SIG-M5 (cell line): ENCODE measurements around the gene ERRFI1.
"Not testable (repeated sequence)": the region's sequence is repeated elsewhere in the genome, so short reads cannot be mapped to it uniquely, and the experiment has no call there.

ENCODE experiments used
- DNase-seq: peaks from one replicate; lab custom pipeline; 2025; lab: John Stamatoyannopoulos, UW

ERRFI1 gene, protein sequence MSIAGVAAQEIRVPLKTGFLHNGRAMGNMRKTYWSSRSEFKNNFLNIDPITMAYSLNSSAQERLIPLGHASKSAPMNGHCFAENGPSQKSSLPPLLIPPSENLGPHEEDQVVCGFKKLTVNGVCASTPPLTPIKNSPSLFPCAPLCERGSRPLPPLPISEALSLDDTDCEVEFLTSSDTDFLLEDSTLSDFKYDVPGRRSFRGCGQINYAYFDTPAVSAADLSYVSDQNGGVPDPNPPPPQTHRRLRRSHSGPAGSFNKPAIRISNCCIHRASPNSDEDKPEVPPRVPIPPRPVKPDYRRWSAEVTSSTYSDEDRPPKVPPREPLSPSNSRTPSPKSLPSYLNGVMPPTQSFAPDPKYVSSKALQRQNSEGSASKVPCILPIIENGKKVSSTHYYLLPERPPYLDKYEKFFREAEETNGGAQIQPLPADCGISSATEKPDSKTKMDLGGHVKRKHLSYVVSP

DNA sequence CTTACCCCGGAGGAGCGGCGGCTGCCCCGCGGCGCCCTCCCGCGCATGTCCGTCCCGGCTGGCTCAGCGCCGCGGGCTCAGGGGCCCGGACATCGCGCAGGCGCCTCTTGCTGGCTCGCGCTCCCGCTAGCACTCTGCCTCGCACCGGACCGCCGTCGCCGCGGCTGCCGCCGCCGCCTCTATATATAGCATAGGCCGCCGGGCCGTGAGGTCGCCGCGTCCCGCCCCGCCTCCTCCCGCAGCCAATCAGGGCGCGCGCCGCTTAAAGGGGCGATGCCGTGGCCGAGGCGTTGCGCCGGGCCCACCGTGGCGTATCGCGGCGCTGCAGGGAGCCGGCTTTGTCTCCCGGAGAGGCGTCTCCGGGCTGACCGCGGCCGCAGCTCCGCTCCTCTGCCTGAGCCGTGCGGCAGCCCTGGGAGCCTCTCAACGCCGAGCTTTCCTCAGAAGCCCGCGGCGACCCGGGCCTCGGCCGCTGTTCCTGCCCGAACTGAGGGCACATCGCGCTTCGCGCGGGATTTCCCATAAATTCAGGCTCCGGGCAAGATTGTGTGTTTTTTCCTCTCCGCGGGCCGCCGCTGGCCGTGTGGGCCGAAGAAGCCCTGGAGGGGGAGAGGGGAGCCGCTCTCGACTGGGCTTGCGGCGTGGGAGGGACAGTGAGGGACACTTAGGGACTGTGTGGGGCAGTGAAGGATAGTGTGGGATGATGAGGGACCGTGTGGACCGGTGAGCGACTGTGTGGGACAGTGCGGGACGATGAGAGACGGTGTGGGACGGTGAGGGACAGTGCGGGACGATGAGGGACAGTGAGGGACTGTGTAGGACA lies at the start of gene ERRFI1:
TSS of gene ERRFI1 (minus strand) at position 157 of the 823 bp plus-strand sequence. CDS start 10,690 bp downstream, outside the sequence.
- no peak for DNase-seq

DNA sequence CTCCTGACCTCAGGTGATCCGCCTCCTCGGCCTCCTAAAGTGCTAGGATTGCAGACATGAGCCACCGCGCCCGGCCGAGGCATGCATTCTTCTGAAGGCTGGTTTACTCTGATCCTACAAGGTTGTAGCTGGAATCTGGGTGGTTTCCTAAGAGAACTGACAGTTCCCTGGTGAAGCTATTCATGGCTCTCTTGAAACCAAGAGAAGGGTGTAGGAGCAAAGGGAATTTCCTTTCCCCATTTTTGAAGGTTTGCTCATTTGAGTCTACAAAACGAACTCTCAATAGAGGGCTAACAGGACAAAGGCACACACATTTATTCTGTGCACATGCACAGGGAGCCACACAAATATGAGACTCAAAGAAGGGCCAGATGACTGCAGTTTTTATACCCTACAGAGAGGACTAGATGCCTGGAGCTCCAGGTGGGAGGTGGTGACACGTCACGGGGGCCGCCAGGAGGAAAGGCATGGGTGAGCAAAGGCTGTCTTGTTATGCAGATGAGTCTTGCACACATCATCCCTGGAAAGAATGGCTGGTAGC lies 49.5 kb upstream of the ERRFI1 start:
- no peak for DNase-seq

DNA sequence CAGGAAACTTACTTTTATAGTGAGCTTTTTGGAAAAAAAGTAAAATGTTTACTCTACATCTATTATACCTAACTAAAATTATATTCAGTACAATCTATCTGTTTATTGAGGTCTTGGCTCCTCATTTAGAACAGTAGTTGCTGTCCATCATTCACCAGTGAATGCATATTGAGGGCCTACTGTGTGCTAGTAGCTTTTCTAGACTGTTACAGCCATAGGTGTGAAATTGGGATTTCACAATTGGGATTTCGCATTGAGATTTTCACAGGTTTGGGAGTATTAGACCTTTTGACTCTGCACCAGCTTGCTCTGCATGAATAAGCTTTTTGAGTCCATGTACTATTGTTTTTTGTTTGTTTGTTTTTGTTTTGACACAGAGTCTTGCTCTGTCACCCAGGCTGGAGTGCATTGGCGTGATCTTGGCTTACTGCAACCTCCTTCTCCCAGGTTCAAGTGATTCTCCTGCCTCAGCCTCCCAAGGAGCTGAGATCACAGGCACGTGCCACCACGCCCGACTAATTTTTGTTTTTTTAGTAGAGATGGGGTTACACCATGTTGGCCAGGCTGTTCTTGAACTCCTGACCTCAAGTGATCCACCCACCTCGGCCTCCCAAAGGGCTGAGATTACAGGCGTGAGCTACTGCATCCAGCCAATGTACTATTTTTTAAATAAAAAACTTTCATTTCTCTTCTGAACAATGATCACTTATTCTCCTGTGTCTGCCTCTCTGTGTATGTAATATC lies 47.2 kb upstream of the ERRFI1 start:
- DNase-seq, result no peak

DNA sequence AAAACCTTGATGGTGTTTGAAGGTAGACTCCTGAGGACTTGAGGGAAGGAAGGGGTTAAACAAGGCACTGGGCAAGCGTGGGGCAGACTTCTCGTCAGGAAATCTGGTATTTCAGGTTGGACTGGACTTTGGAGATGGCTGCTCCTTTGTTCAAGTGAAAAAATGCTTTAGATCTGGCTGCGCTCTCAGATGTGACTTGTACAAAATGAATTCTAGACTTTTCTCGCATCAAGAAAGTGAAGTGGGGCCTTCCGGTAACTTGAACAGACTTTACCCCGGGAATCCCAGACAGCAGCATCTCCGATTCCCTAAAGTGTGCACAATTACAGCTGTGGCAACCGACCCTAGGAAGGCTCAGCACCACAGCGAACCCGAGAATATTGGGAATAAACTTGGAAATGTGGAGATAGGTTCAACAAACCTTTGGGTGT lies 44.3 kb upstream of the ERRFI1 start:
- no peak for DNase-seq

DNA sequence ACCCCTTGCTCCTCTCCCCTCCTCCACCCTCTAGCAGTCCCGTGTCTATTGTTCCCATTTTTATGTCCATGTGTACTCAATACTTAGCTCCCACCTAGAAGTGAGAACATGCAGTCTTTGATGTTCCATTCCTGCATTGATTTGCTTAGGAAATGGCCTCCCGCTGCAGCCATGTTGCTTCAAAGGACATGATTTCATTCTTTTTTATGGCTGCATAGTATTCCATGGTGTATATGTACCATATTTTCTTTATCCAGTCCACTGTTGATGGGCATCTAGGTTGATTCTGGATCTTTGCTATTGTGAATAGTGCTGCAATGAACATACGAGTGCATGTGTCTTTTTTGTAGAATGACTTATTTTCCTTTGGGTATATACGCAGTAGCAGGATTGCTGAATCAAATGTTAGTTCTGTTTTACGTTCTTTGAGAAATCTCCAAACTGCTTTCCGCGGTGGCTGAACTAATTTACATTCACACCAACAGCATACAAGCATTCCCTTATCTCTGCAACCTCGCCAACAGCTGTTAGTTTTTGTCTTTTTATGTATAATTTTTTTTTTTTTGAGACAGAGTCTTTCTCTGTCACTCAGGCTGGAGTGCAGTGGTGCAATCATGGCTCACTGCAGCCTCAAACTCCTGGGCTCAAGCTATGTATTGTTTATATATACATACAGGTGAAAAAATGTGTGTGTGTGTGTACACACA lies 43.7 kb upstream of the ERRFI1 start:
- not testable (repeated sequence) for DNase-seq

DNA sequence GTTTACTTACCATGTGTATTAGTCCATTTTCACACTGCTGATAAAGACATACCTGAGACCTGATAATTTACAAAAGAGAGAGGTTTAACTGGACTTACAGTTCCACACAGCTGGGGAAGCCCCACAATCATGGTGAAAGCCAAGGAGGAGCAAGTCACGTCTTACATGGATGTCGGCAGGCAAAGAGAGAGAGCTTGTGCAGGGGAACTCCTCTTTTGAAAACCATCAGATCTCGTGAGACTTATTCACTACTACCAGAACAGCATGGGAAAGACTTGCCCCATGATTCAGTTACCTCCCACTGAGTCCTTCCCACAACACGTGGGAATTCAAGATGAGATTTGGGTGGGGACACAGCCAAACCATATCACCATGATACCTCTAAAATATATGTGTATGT lies 39.3 kb upstream of the ERRFI1 start:
- DNase-seq, result no peak

DNA sequence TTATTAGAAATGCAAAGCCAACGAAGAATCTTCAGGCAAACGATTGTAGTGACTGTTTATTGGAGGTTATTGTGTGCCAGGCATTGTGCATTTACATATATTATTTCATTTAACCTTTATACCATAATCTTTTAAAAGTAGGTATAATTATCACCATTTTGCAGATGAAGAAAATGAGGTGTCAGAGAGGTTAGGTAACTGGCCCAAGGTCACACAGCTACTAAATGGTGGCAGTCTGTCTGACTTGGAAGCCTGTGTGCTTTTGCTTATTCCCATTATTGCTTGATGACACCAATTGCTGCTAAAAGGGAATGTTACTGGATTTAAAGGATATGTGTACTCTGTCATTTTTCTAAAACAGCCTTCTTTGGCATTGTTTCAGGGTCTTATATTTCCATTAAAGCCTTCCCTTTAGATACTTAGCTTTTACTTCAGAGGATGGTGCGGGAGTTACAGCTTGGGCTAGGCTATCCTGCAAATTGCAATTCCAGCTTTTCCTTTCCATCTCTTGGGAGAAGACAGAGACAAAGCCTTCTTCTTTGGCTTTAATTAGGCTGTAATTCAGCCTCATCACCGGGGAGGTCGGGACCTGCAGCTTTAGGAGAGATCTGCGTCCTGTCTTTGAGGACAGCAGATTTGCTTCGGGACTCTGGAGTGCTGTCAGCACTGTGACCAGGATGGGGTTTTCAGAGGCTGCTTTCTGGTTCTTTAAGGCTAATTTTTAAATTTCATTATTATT lies 37.4 kb upstream of the ERRFI1 start:
- no peak for DNase-seq

DNA sequence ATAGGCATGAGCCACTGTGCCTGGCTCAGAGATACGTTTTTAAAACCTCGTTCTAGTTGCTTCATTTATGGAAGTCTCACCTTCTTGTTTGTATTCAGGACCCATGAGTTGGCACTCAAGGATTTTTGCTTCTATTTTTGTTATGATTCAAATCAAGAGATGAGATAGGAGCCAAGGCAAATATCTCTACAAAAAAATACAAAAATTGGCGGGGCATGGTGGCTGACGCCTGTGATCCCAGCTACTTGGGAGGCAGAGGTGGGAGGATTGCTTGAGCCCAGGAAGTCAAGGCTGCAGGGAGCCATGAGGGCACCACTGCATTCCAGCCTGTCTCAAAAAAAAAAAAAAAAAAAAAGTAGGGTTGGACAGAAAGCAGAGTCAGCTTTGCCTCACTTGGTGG lies 36.8 kb upstream of the ERRFI1 start:
- no peak for DNase-seq

DNA sequence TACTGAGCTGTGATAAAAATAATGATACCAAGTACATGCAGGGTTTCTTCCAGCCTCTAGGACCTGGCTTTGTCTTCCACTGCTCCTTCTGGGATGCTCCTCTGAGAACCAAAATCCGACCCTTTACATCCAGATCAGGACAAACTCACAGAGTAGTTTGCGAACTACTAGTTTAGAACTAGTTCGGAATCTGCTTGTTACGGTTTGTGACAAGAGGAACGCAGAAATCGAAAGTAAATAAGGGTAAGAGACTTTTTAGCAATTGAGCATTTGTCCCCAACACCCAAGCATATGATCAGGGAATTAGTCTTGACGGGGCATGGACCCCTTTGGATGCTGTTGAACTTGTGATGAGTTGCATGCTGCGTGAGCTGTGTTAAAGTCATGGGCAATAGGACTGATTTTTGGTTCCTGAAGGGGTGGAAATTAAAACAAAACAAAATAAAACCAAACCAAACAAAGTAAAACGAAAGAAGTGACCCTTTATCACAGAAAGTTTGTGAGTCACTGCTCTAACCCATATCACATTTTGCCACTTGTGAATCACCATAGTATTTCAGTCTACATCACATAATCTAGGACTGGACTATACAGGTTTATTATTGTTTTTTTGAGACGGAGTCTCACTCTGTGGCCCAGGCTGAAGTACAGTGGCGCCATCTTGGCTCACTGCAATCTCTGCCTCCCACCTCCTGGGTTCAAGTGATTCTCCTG lies 35.7 kb upstream of the ERRFI1 start:
- DNase-seq, result no peak

DNA sequence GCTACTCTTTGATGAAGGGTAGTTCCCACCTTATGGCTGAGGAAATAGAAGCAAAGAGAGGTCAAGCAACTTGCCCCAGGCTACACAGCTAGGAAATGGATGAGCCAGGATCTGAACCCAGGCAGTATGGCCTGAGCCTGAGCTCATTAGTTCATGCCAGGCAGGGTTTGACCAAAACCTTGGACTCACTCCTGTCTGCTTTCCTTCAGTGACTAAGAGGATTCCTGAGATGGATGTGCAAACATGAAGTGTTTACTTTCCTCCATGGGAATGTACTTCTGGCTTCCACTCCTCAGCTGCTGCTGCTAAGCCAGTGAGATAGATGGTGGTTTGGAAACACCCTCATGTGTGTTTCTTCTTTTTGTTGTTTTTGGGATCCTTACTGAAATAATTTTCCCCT lies 35.1 kb upstream of the ERRFI1 start:
- no peak for DNase-seq

DNA sequence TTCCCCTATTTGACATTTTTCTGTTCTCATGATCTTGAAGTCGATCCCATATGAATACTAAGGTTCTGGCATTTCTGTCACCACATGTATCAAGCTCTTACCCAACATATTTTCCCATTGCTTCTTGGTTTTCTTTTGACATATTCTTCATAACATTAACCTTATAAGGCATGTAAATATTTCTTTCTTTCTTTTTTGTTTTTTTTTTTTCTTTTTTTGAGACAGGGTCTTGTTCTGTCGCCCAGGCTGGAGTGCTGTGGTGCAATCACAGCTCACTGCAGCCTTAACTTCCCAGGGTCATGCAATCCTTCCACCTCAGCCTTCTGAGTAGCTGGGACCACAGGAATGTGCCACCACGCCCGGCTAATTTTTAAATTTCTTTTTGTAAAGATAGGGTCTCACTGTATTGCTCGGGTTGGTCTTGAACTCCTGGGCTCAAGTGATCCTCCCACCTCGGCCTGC lies 33.1 kb upstream of the ERRFI1 start:
- no peak for DNase-seq

DNA sequence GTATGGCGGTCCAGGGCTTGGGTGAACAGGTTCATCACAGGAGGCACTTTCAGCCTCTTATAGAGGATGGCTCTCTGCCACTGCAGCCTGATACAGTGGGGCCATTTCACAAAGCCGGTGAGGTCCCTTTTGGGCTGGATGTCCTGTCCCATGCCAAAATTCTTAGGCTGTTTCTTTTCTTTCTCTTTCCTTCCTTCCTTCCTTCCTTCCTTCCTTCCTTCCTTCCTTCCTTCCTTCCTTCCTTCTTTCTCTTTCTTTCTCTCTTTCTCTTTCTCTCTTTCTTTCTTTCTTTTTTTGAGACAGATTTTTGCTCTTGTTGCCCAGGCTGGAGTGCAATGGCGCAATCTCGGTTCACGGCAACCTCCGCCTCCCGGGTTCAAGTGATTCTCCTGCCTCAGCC lies 31.7 kb upstream of the ERRFI1 start:
- DNase-seq, result not testable (repeated sequence)

DNA sequence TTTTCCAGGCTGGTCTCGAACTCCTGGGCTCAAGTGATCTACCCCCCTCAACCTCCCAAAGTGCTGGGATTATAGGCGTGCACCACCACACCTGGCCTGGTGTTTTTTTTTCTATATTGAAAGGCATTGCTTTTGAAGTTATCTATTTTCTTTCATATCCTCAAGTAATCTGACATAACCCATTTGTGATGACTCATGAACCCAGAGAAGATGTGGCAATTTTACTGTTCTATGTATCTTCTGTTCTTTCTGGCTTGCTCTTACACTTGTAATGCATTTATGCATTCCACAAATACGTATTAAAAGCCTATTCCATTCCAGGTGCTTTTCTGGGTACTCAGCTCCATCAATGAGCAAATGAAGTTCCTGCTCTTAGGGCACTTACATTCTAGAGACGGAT lies 29.9 kb upstream of the ERRFI1 start:
- DNase-seq, result no peak

DNA sequence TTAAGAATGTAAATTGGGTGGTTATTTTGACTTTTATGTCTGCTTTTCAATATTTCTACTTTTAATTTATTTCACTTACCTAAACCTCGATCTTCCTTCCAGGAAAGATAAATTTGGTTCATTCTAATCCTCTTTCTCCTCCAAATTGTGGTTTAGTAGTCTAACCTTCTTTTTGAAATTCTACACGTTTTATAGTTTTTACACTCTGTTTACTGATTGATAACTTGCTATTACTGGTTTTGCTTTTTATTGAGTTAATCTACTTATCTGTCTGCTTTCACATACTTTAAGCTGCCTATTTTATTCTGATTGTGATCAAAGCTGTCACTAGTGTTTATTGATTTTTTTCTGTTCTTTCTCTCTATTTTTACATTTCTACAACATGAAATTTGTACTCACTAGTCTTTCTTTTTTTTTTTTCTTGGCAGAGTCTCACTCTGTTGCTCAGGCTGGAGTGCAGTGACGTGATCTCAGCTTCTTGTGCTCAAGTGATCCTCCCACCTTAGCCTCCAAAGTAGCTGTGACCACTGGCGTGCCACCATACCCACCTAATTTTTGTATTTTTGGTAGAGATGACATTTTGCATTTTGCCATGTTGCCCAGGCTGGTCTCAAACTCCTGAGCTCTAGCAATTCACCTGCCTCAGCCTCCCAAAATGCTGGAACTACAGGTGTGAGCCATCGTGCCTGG lies 27.9 kb upstream of the ERRFI1 start:
- DNase-seq, result no peak

DNA sequence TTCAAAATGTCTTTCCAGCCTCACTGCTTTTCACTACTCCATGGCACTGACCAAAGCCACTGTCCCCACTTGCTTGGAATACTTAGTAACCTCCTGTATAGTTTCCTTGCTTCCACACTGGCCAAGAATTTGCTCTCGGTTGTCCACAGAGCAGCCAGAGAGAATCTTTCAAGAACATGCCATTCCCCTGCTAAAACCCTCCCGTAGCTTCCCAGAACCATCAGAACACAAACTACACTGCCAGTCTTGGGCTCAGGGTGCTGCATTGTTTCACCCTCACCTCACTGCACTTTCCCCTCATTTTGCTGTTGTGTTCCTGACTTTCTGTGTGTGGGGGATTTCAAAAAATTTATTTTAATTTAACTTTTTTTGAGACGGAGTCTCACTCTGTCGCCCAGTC lies 25.5 kb upstream of the ERRFI1 start:
- DNase-seq, result no peak

DNA sequence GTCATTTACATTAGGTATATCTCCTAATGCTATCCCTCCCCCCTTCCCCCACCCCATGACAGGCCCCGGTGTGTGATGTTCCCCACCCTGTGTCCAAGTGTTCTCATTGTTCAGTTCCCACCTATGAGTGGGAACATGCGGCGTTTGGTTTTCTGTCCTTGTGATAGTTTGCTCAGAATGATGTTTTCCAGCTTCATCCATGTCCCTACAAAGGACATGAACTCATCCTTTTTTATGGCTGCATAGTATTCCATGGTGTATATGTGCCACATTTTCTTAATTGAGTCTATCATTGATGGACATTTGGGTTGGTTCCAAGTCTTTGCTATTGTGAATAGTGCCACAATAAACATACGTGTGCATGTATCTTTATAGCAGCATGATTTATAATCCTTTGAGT lies 23.1 kb upstream of the ERRFI1 start:
- not testable (repeated sequence) for DNase-seq

DNA sequence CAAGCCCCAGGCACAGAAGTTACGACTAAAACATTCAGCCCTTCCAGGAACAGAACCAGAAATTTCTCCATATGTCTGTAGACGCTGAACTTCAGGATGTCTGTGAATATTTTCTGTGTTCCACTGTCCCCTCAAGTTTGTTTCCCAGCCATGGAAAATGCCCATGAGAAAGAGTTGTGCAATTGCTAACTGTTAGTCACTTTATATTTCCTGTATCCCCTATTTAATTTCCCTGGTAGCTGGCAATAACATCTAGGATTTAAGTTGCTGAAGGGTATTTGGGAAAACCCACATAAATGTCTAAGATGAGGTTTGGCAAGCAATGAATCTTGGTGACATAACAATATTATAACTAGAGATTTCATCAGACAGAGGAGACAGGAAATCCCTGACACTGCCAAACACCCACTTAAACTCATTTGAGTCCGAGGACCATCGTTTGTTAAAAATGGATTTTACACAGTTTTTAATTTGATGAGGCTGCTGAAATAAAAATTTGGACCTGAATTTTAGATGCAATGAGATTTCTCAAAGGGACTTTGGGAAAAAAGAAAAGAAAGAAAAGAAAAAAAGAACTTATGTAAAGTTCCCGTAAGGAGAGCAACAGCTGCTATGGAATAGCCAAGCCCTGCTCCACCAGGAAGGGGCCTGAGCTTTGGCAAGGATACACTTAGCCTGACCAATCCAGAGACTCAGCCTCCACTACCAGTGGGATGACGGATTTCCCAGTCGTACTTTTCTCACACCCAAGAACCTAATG lies 21.8 kb upstream of the ERRFI1 start:
- no peak for DNase-seq

DNA sequence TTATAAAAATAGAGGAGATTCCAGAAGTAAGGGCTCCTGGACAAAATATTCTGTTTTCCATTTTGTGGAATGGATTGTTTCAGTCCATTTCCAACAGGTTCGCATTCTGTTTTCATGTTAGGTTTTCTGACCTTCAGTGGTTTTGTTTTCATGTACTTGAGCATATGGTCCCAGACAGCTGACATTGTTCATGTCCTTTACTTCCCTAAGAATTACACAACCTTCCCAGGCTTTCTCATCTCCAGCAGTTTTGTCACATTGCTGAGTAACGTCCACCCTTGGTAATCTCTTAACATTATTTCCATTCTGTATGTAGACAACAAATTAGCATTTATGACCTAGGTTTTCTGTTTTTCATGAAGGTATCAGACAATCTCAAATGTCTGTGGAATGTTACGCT lies 21.0 kb upstream of the ERRFI1 start:
- DNase-seq, result no peak

DNA sequence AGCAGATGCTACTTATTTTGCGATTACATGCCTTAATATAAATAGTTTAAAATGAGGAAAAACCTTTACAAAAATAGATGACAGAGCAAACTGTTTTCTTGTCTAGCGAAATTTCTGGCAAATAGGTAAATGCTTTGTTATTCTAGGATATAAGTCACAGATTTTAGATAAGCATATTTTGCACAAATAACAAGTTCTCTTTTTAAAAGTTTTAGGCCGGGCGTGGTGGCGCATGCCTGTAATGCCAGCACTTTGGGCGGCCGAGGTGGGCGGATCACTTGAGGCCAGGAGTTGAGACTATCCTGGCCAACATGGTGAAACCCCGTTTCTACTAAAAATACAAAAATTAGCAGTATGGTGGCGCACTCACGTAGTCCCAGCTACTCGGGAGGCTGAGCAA lies 20.3 kb upstream of the ERRFI1 start:
- no peak for DNase-seq
